GM21381 (cell line): ENCODE measurements around the gene PER2.

Experiments
- ATAC-seq: cut with Tn5 transposase; IDR thresholded peaks from one replicate; pipeline ENCODE4 v1.9.1; 2021; ENCODE audit warnings: mild to moderate bottlenecking, moderate library complexity; ENCODE audit not compliant: unreplicated experiment

PER2 gene

GRCh38 chr2:238251986-238252385 lies 36.4 kb downstream of the PER2 start:
- no peak for ATAC-seq

- ATAC-seq = no peak
Observed at GRCh38 chr2:238251331-238251730, 37.1 kb downstream of the PER2 start.

DNA sequence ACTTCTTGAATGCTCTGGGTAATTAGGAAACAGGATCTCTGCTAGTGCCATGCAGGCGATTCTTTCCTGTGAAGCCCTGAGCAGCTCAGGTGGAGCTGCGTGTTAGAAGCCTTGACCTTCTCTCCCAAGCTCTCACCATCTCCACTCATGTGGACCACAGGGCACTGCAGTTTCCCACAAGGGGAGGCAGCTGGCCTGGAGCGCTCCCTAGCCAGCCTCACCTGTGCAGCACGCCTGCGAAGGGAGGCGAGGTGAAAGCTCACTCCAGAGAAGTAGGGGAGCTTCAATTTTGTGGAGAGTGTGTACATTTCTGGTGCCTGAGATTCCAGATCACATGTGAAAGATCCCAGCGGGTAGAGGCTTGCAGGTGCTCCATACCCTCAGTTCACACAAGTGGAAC lies 37.5 kb downstream of the PER2 start:
- ATAC-seq = no peak

DNA sequence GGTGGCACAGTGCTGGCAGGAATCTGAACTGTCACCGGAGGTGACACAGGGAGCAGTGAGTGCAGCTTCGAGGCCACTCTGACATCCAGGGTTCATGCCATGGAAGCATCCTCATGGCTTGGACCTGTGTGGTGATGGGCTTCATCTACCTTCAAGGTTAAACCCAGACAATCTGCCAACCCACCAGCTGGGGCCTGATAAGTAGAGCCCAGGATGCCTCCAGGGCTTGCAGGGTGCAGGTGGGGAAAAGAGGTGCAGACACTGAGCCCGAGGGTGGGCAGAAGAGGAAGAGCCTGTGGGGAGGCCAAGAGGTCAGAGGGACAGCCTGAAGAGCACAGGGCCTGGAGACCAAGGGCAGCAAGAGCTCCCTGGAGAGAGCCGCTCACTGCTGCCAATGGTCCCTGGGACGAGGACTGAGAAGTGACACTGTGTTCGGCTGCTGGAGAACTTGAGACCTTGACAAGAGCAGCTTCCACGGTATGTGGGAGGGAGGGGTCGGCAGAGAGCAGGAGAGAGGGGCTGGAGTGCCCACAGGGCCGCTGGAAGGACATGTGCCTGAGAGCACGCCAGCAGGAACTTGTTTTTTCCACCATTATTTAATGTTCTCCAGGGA lies 40.5 kb downstream of the PER2 start:
- no peak for ATAC-seq

- no peak for ATAC-seq
Observed at GRCh38 chr2:238247002-238247822, 41.2 kb downstream of the PER2 start.

- no peak for ATAC-seq
Observed at GRCh38 chr2:238244151-238244550, 44.3 kb downstream of the PER2 start.

DNA sequence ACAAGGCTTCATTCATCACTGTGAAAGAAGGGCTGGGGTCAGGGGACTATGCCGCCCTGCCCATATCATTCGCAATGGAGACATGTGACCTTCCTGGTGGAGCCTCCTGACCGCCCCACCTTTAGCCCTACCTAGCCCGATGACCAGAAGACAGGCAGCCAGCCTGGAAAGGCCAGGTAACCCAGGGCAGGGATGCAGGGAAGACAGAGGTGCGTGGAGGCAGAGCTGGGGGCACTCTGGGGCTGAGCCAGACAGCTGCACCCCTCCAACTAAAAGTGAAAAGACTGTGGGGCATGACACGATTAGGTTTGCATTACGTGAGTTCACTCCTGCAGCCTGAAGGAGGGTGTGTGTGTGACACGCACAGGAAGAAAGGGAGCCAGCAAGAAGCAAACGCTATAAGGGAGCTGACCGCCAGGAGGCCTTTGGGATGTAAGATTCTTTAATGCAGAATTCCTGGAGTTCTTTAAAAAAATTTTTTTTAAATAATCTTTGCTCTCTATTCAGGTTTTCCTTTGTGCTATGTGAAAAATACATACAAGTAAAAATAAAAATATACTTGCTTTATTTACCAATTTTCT lies 44.8 kb downstream of the PER2 start:
- ATAC-seq = no peak

DNA sequence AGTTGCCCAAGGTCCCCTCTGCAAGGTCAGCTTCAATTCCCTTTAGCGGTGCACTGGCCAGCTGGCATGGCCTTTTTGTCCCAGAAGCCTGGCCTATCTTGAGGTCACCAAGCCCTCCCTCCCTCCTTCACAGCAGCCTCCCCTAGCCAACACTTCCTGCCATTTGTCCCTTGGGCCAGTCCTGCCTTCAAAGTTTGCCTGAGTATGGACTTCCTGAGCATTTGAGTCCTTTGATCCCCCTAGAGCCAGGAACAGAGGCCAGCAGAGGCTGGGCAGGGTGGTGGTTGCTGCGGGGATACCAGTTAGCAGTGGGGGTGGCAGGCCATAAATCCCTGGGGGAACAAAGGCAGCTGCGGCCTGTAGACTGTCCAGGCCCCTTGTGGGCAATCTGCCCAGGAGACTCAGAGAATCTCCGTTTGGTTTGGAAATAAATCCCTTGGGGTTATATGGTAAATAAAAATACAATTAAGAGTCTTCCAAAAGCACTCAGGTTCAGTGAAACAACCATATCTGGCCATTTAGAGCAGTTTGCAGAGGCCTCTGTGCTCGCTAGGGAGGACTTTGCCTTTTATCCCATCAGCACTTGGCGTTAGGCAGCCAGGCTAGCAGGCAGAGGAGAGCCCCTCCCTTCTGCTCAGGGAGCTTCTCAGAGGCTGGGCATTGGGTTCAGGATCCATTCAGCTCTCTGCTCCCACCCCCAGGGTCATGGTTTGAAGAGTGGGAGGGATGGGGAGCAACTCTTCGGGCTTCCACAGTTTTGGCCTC lies 45.5 kb downstream of the PER2 start:
- ATAC-seq = no peak

DNA sequence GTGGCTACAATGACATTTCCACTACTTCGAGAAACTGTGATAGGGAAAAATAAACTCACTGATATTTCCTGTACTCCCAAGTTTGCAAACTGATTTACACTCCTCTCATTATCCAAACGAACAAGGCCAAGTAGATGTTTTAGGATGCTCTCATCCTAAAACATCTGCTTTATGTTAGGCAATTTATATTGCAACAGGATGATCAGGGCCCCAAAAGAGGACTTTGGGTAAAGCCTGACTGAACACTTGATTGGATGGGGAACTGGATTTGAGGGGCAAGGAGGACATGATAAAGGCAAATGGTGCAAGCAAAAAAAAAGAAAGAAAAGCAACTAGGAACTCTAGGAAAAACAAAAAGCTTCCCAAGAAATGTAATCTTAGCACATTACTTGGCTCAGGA lies 46.4 kb downstream of the PER2 start:
- ATAC-seq = no peak

- no peak for ATAC-seq
Observed at GRCh38 chr2:238240757-238241711, 47.4 kb downstream of the PER2 start.

GRCh38 chr2:238239863-238240756 lies 48.3 kb downstream of the PER2 start, which contains the start of gene HES6:
Gene HES6 (minus strand): TSS chr2:238240038. CDS start chr2:238239905, 133 bp downstream.
- peak; percentile 83 for ATAC-seq

DNA sequence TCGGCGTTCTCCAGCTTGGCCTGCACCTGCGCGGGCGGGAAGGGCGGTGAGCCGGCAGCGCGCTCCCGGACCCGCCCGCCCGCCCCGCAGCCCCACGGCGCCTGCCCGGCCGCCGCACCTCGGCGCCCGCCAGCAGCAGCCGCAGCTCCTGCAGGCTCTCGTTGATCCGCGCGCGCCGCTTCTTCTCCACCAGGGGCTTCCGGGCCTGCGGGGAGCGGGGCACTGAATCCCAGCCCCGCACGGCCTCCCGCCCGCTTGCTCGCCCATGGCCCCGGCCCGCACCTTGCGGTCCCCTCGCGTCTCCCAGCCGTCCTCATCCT lies 48.9 kb downstream of the PER2 start:
- no peak for ATAC-seq

DNA sequence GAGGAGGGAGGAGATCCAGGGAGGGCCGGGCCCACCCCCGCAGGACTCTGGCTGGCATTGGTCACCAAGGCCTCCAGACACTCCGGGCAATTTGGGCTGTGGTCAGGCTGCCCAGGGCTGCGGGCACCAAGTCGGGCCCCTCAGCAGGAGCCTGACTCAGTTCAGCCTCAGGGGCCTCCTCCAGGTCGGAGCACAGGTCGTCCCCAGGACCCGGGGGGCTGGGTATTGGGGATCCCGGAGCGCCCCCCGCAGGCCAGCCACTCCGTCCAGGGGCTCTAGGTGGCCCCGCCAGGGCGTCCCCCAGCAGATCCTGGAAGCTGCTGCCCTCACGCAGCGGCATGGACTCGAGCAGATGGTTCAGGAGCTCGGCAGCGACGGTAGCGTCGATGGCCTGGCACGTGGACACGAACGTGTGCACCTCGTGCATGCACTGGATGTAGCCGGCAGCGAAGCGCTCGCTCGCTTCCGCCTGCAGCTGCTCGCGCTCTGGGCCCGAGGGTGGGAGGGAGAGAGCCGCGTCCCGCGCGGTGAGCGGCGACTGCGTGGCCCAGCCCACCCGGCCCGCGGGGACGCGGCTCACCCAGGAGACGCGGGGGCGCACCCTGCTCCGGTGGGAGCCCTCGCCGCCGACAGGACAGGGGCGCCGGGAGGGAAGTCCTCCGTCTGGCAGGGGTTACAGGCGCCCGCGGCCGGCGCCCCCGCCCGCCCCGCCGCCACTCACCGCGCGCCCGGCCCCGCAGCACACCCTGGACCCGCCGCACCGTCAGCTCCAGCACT lies 49.5 kb downstream of the PER2 start:
- peak; percentile 7 for ATAC-seq

- no peak for ATAC-seq
Observed at GRCh38 chr2:238238311-238238765, 50.1 kb downstream of the PER2 start.

DNA sequence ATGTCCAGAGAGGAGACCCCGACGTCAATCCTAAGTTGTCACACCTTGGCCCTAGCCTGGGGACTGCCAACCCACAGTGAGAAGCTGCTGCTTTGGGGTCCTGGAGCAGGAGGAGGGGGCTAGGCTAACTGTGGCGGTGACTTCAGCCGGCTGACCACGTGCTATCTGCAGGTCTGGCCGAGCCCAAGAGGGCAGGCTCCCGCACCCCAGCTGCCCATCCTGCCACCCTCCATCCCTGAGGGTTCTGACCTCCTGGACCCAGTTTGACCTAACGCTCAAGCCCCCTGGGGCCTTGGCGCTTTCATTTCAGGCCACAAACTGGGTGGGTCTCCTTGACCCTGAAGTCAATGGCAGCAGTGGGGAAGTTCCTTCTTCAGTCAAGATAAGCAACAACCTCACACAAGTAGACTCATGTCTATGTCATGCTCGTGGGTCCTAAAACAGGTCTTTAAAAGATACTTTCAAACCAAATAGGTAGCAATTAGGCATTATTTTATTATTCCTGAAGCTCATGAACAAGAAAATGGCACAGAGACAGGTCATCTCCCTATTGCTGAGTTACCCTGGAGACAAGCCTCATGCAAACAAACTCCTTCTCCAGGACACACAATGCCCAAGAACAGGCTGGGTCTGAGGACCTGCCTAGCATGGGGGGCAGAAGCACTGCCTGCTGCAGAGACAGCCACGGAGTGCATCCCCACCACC lies 50.8 kb downstream of the PER2 start:
- no peak for ATAC-seq

GRCh38 chr2:238236571-238236970 lies 51.8 kb downstream of the PER2 start:
- ATAC-seq = no peak

GRCh38 chr2:238235856-238236255 lies 52.6 kb downstream of the PER2 start:
- no peak for ATAC-seq

- ATAC-seq = no peak
Observed at GRCh38 chr2:238235331-238235732, 53.1 kb downstream of the PER2 start.
